IMR-90 (cell line): Measurements from ENCODE around the gene L3MBTL3. TPM values are rescaled to one million over a fixed set of nuclear protein-coding genes. Genes with fewer than 3 reads are reported as not detected.

ENCODE experiments used
- ATAC-seq: fragments of 200-7000 bp; cut with Tn5 transposase; 2 replicates; pipeline ENCODE4 v1.9.1; 2020; ENCODE audit warnings: low read depth, mild to moderate bottlenecking, moderate library complexity
- BruUV-seq: library from RNA; stranded (reverse); fragments of 400-500 nt; replicated peaks from 2 replicates; lab custom pipeline; 2021; lab: Mats Ljungman, UMichigan
- CTCF ChIA-PET: fragments of 300-600 bp; formaldehyde crosslinking; extraction: SDS; loops from one replicate; lab custom pipeline; 2021; ENCODE audit warnings: antibody characterized with exemption; lab: Yijun Ruan, JAX
- POLR2A ChIA-PET: fragments of 300-600 bp; sonication (Branson Sonifier 250); formaldehyde crosslinking; loops from one replicate; lab custom pipeline; 2022; ENCODE audit warnings: antibody characterized with exemption; ENCODE audit not compliant: unreplicated experiment; lab: Charles Lee
- DNase-seq: peaks from one replicate; pipeline ENCODE4 v3.0.0; 2013
- H2AFZ ChIP-seq: replicated peaks from 2 replicates; pipeline ENCODE3; 2013; ENCODE audit warnings: low read length, mild to moderate bottlenecking; ENCODE audit not compliant: poor library complexity
- H2AK5ac ChIP-seq: 2 replicates; pipeline ENCODE4 v1.6.1; 2013; ENCODE audit warnings: low read depth, low read length, inconsistent platforms
- H2AK9ac ChIP-seq: replicated peaks from 2 replicates; pipeline ENCODE3; 2013; ENCODE audit warnings: mild to moderate bottlenecking, low read depth, low read length, moderate library complexity; ENCODE audit not compliant: poor library complexity
- H2BK120ac ChIP-seq: 2 replicates; pipeline ENCODE4 v1.6.1; 2013; ENCODE audit warnings: low read depth, low read length, inconsistent platforms
- H2BK15ac ChIP-seq: 3 replicates; pipeline ENCODE4 v1.6.1; 2013; ENCODE audit warnings: low read depth, low read length, inconsistent platforms
- H2BK20ac ChIP-seq: 2 replicates; pipeline ENCODE4 v1.6.1; 2013; ENCODE audit warnings: low read depth, mild to moderate bottlenecking, inconsistent platforms, low read length, moderate library complexity
- H2BK5ac ChIP-seq: 2 replicates; pipeline ENCODE4 v1.6.1; 2013; ENCODE audit warnings: mild to moderate bottlenecking, low read depth, low read length, inconsistent platforms; ENCODE audit not compliant: poor library complexity, severe bottlenecking
- H3K14ac ChIP-seq: replicated peaks from 2 replicates; pipeline ENCODE4 v1.6.1; 2013; ENCODE audit warnings: low read depth, low read length, inconsistent platforms
- H3K18ac ChIP-seq: 2 replicates; pipeline ENCODE4 v1.6.1; 2013; ENCODE audit warnings: low read depth, low read length, control low read depth
- H3K23ac ChIP-seq: 2 replicates; pipeline ENCODE4 v1.6.1; 2013; ENCODE audit warnings: low read depth, low read length, inconsistent platforms
- H3K27ac ChIP-seq: 2 replicates; pipeline ENCODE4 v1.5.1; 2013; ENCODE audit warnings: mild to moderate bottlenecking, control low read depth, low read length; ENCODE audit not compliant: insufficient read depth
- H3K27me3 ChIP-seq: 2 replicates; pipeline ENCODE4 v1.6.1; 2013; ENCODE audit warnings: low read length; ENCODE audit not compliant: control insufficient read depth, insufficient read depth
- H3K36me3 ChIP-seq: 2 replicates; pipeline ENCODE4 v1.6.1; 2013; ENCODE audit warnings: low read length, mixed read lengths; ENCODE audit not compliant: control insufficient read depth, insufficient read depth
- H3K4ac ChIP-seq: 2 replicates; pipeline ENCODE4 v1.6.1; 2013; ENCODE audit warnings: low read depth, low read length, inconsistent platforms
- H3K4me1 ChIP-seq: 2 replicates; pipeline ENCODE4 v1.6.1; 2013; ENCODE audit warnings: low read length, mixed read lengths; ENCODE audit not compliant: control insufficient read depth, insufficient read depth
- H3K4me2 ChIP-seq: 2 replicates; pipeline ENCODE4 v1.6.1; 2013; ENCODE audit warnings: low read depth, mild to moderate bottlenecking, control low read depth, low read length, moderate library complexity
- H3K4me3 ChIP-seq: 2 replicates; pipeline ENCODE4 v1.5.1; 2013; ENCODE audit warnings: low read depth, mild to moderate bottlenecking, control low read depth, low read length, moderate library complexity; ENCODE audit not compliant: insufficient read depth
- H3K56ac ChIP-seq: 2 replicates; pipeline ENCODE4 v1.6.1; 2013; ENCODE audit warnings: low read length, inconsistent platforms; ENCODE audit not compliant: insufficient read depth; ENCODE audit errors: extremely low read depth
- H3K79me1 ChIP-seq, 2 experiments: 2 replicates each; pipeline ENCODE4 v1.6.1; 2013; ENCODE audit warnings: low read length in 2 of 2, inconsistent platforms in 1 of 2, low read depth in 1 of 2
- H3K9ac ChIP-seq: 2 replicates; pipeline ENCODE4 v1.6.1; 2013; ENCODE audit warnings: low read depth, low read length, control low read depth
- H3K9me1 ChIP-seq: 2 replicates; pipeline ENCODE4 v1.6.1; 2013; ENCODE audit warnings: low read length, inconsistent platforms; ENCODE audit not compliant: insufficient read depth
- H3K9me3 ChIP-seq: 2 replicates; pipeline ENCODE4 v1.6.1; 2013; ENCODE audit warnings: low read length; ENCODE audit not compliant: control insufficient read depth, insufficient read depth
- H4K20me1 ChIP-seq: 2 replicates; pipeline ENCODE4 v1.6.1; 2013; ENCODE audit warnings: low read length, inconsistent platforms; ENCODE audit not compliant: insufficient read depth
- H4K5ac ChIP-seq: 2 replicates; pipeline ENCODE4 v1.6.1; 2013; ENCODE audit warnings: mild to moderate bottlenecking, low read depth, low read length, control low read depth
- H4K8ac ChIP-seq, 2 experiments: 2 replicates each; pipeline ENCODE4 v1.6.1; 2013; ENCODE audit warnings: low read depth in 2 of 2, low read length in 2 of 2, control low read depth in 1 of 2, inconsistent platforms in 1 of 2
- H4K91ac ChIP-seq: 2 replicates; pipeline ENCODE4 v1.6.1; 2013; ENCODE audit warnings: low read depth, low read length, inconsistent platforms; ENCODE audit not compliant: insufficient read depth
- BHLHE40 ChIP-seq: fragments of 150-350 bp; IDR thresholded peaks from 2 replicates; pipeline ENCODE4 v1.6.1; 2016; ENCODE audit warnings: mild to moderate bottlenecking, low read depth, low read length
- CEBPB ChIP-seq: IDR thresholded peaks from 2 replicates; pipeline ENCODE4 v1.6.1; 2012; ENCODE audit warnings: low read depth, low read length, improper control_type of control experiment
- CHD1 ChIP-seq: IDR thresholded peaks from 2 replicates; pipeline ENCODE4 v1.6.1; 2012; ENCODE audit warnings: low read depth, low read length, improper control_type of control experiment
- FOS ChIP-seq: fragments of 150-350 bp; IDR thresholded peaks from 2 replicates; pipeline ENCODE4 v1.6.1; 2016; ENCODE audit warnings: low read depth, low read length
- MAFK ChIP-seq: IDR thresholded peaks from 2 replicates; pipeline ENCODE4 v1.6.1; 2012; ENCODE audit warnings: low read depth, low read length, improper control_type of control experiment
- MXI1 ChIP-seq: IDR thresholded peaks from 2 replicates; pipeline ENCODE4 v1.6.1; 2012; ENCODE audit warnings: low read depth, mild to moderate bottlenecking, low read length, moderate library complexity, borderline replicate concordance
- NFE2L2 ChIP-seq: fragments of 150-350 bp; IDR thresholded peaks from 2 replicates; pipeline ENCODE4 v1.6.1; 2016; ENCODE audit warnings: low read depth, mild to moderate bottlenecking, low read length
- POLR2A ChIP-seq: IDR thresholded peaks from 2 replicates; pipeline ENCODE4 v1.6.1; 2012; ENCODE audit warnings: mild to moderate bottlenecking, low read depth, low read length
- RCOR1 ChIP-seq: IDR thresholded peaks from 2 replicates; pipeline ENCODE4 v1.6.1; 2012; ENCODE audit warnings: mild to moderate bottlenecking, low read length, improper control_type of control experiment; ENCODE audit not compliant: insufficient replicate concordance
- SMC3 ChIP-seq: fragments of 150-350 bp; IDR thresholded peaks from 2 replicates; pipeline ENCODE4 v1.6.1; 2016; ENCODE audit warnings: low read depth, mild to moderate bottlenecking, antibody characterized with exemption, low read length, moderate library complexity
- WGBS, 2 experiments: methylation state at CpG; one replicate each; pipeline versions ENCODE4 v1.1.5 to v1.1.7; 2013; ENCODE audit warnings: missing lambda C conversion rate in 2 of 2; ENCODE audit not compliant: insufficient read length in 1 of 2; ENCODE audit errors: extremely low coverage in 2 of 2; 5-methylcytosine and 5-hydroxymethylcytosine counted together
- dilution Hi-C: fragments of 300-500 bp; cut with HindIII; formaldehyde crosslinking; loops from one replicate; pipeline ENCODE4 v1.14.3; 2018; ENCODE audit warnings: low sequenced_read_pairs; ENCODE audit not compliant: unreplicated experiment
- in situ Hi-C: fragments of 300-500 bp; cut with MboI; formaldehyde crosslinking; loops from 3 replicates; pipeline ENCODE4 v1.14.3; 2019; ENCODE audit warnings: low sequenced_read_pairs, inconsistent platforms, mixed read lengths
- intact Hi-C: fragments of 100-400 bp; cut with micrococcal nuclease; formaldehyde crosslinking; loops from 2 replicates; pipeline ENCODE4 v1.10.0; 2022
- polyA plus RNA-seq, 3 experiments: library from polyadenylated mRNA; depleted of rRNA; stranded (reverse); fragments of >200 nt; gene quantifications; 2 replicates each; pipeline ENCODE4 v1.2.3, GENCODE V29; 2012; ENCODE audit warnings: low replicate concordance in 1 of 3
- total RNA-seq: library from RNA; depleted of rRNA; stranded (reverse); fragments of >200 nt; gene quantifications from 2 replicates; pipeline ENCODE4 v1.2.3, GENCODE V29; 2012
- TF ChIP-seq, protein P1 (sequence below): fragments of 150-350 bp; IDR thresholded peaks from 2 replicates; pipeline ENCODE4 v1.6.1; 2016; ENCODE audit warnings: low read depth, mild to moderate bottlenecking, low read length, moderate library complexity, borderline replicate concordance
- TF ChIP-seq, protein P2 (sequence below): conservative IDR thresholded peaks from 2 replicates; pipeline ENCODE4 v1.5.1; 2012; ENCODE audit warnings: mild to moderate bottlenecking, low read depth, low read length, improper control_type of control experiment

L3MBTL3 gene
- total and polyA plus RNA-seq, 2 of the 4 experiments (the other 2 are of a cell fraction) = 7.2 to 10.9 TPM

DNA sequence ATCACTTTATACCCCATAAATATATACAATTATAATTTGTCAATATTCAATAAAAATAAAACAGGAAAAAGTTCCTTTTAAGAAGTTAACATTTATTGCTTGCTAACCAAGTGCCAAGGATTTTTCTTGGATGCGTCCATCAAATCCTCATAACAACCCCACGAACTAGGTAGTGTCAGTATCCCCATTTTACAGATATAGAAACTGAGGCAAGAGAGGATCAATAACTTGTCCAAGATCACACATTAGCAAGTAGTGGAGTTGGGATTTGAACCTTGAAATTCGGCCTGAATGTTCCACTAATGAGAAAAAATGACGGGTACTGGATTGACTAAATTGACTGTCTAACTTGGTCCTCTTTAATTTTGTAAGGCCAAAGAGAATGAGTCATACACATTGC, 5.7 kb upstream of the L3MBTL3 start:
- H4K5ac ChIP-seq = no peak overlapping the region
- H3K9me3 ChIP-seq = no peaks in the 10 kb centered on the region
- no peak for ATAC-seq
- no peak overlapping the region for H2BK120ac ChIP-seq
- no peak overlapping the region for H3K56ac ChIP-seq
- no peaks in the 10 kb centered on the region for H3K79me1 ChIP-seq
- dilution Hi-C loops = no loop called here
- no peak overlapping the region for H2AFZ ChIP-seq
- H3K23ac ChIP-seq = no peak overlapping the region
- H4K20me1 ChIP-seq = no peaks in the 10 kb centered on the region
- H3K14ac ChIP-seq = no peak overlapping the region
- no peak overlapping the region for H3K27ac ChIP-seq
- no peak overlapping the region for H4K91ac ChIP-seq
- no peaks in the 10 kb centered on the region for H3K9me1 ChIP-seq
- no TSS peak for BruUV-seq
- no peak for DNase-seq
- no peaks in the 10 kb centered on the region for H3K4me1 ChIP-seq
- H3K36me3 ChIP-seq = no peaks in the 10 kb centered on the region
- no peak overlapping the region for H2BK15ac ChIP-seq
- TF ChIP-seq RCOR1 (no peak), BHLHE40 (no peak), SMC3 (no peak), MXI1 (no peak), NFE2L2 (no peak), MAFK (no peak), FOS (no peak), CHD1 (no peak), CEBPB (no peak), POLR2A (no peak)
- TF ChIP-seq, protein P1, sequence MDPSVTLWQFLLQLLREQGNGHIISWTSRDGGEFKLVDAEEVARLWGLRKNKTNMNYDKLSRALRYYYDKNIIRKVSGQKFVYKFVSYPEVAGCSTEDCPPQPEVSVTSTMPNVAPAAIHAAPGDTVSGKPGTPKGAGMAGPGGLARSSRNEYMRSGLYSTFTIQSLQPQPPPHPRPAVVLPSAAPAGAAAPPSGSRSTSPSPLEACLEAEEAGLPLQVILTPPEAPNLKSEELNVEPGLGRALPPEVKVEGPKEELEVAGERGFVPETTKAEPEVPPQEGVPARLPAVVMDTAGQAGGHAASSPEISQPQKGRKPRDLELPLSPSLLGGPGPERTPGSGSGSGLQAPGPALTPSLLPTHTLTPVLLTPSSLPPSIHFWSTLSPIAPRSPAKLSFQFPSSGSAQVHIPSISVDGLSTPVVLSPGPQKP = no peak
- TF ChIP-seq, protein P2, sequence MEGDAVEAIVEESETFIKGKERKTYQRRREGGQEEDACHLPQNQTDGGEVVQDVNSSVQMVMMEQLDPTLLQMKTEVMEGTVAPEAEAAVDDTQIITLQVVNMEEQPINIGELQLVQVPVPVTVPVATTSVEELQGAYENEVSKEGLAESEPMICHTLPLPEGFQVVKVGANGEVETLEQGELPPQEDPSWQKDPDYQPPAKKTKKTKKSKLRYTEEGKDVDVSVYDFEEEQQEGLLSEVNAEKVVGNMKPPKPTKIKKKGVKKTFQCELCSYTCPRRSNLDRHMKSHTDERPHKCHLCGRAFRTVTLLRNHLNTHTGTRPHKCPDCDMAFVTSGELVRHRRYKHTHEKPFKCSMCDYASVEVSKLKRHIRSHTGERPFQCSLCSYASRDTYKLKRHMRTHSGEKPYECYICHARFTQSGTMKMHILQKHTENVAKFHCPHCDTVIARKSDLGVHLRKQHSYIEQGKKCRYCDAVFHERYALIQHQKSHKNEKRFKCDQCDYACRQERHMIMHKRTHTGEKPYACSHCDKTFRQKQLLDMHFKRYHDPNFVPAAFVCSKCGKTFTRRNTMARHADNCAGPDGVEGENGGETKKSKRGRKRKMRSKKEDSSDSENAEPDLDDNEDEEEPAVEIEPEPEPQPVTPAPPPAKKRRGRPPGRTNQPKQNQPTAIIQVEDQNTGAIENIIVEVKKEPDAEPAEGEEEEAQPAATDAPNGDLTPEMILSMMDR = no peak
- H2BK20ac ChIP-seq = no peak overlapping the region
- ChIA-PET POLR2A (no interaction called here), CTCF (no interaction called here)
- 100% methylated on average over 2 of the region's 4 CpGs; no CpG with 5 or more reads in 1 of the 2 experiments for WGBS, 2 experiments
- H2AK9ac ChIP-seq = no peak overlapping the region
- H3K27me3 ChIP-seq = no peaks in the 10 kb centered on the region
- H4K8ac ChIP-seq = no peak overlapping the region
- no peak overlapping the region for H3K4ac ChIP-seq
- intact Hi-C loops = no loop called here
- H2AK5ac ChIP-seq = no peak overlapping the region
- no peak overlapping the region for H3K4me3 ChIP-seq
- H3K9ac ChIP-seq = no peak overlapping the region
- no peak overlapping the region for H3K4me2 ChIP-seq
- H2BK5ac ChIP-seq = no peak overlapping the region
- in situ Hi-C loops = no loop called here
- no peak overlapping the region for H3K18ac ChIP-seq
